ENCODE results near the gene PRKAG1.

- no peak for TF ChIP-seq CTCF (IDR thresholded peaks at IDR 0.05)
- TF ChIP-seq POLR2A (IDR thresholded peaks at IDR 0.05): no peak
These were observed 26.1 kb upstream of the PRKAG1 start for GRCh38 chr12:49044660-49045059.

All from heart left ventricle (tissue), 13 donors.